Kasumi-1 (cell line): ENCODE measurements around the gene TACC2.
"Not testable (repeated sequence)": the region's sequence is repeated elsewhere in the genome, so short reads cannot be mapped to it uniquely, and the experiment has no call there.

Source experiments
- DNase-seq, 2 experiments: peaks; one replicate each; lab custom pipeline; 2025; lab: John Stamatoyannopoulos, UW

TACC2 gene, protein sequence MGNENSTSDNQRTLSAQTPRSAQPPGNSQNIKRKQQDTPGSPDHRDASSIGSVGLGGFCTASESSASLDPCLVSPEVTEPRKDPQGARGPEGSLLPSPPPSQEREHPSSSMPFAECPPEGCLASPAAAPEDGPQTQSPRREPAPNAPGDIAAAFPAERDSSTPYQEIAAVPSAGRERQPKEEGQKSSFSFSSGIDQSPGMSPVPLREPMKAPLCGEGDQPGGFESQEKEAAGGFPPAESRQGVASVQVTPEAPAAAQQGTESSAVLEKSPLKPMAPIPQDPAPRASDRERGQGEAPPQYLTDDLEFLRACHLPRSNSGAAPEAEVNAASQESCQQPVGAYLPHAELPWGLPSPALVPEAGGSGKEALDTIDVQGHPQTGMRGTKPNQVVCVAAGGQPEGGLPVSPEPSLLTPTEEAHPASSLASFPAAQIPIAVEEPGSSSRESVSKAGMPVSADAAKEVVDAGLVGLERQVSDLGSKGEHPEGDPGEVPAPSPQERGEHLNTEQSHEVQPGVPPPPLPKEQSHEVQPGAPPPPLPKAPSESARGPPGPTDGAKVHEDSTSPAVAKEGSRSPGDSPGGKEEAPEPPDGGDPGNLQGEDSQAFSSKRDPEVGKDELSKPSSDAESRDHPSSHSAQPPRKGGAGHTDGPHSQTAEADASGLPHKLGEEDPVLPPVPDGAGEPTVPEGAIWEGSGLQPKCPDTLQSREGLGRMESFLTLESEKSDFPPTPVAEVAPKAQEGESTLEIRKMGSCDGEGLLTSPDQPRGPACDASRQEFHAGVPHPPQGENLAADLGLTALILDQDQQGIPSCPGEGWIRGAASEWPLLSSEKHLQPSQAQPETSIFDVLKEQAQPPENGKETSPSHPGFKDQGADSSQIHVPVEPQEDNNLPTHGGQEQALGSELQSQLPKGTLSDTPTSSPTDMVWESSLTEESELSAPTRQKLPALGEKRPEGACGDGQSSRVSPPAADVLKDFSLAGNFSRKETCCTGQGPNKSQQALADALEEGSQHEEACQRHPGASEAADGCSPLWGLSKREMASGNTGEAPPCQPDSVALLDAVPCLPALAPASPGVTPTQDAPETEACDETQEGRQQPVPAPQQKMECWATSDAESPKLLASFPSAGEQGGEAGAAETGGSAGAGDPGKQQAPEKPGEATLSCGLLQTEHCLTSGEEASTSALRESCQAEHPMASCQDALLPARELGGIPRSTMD (N-terminal part only)

GRCh38 chr10:121988361-121989324 lies at the start of gene TACC2:
TACC2 (plus strand) TSS chr10:121989163; CDS start chr10:122021982, 32,819 bp downstream.
- DNase-seq = no peak

DNA sequence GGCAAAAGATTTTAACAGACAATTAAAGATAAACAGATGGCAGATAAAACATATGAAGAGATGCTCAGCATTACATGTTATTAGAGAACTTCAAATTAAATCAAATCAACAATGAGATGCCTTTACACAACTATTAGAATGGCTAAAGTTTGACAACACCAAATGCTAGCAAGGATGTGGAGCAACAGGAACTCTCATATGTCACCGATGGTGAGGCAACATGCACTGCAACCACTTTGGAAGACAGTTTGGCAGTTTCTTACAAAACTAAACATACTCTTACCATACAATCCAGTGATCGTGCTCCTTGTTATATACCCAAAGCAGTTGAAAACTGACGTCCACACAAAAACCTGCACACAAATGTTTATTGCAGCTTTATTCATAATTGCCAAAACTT lies 47.4 kb upstream of the TACC2 start:
- no peak for DNase-seq

DNA sequence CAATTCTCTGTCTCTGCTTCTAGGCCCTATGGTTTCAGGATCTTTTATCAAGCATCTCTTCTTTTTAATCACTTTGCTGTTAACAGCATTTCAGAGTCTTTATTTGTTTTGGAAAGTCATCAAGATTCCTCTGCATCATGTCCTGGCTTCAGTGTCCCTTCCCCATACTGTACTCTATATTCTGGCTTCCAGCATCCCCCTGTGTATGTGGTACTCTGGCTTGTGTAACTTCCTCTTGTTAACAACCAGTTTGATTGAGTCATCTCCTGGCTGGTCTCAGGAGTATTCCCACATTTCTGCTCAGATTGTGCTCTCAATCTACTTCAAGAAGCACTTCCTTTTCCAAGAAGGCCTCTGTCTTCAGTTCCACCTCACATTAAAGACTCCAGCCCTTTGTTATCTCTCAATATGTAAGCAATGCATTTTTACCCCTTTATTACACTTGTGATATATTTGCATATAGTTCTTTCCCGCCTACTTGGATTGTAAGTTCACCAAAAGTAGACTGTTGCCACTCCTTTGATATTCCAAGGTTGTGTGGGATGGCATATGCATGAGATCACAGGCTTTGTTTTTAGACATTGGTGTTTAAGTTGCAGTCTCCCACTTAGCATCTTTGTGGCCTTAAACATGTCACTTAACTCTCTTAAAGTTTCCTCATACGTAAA lies 46.1 kb upstream of the TACC2 start:
- DNase-seq = peak; percentile 90 to 96

DNA sequence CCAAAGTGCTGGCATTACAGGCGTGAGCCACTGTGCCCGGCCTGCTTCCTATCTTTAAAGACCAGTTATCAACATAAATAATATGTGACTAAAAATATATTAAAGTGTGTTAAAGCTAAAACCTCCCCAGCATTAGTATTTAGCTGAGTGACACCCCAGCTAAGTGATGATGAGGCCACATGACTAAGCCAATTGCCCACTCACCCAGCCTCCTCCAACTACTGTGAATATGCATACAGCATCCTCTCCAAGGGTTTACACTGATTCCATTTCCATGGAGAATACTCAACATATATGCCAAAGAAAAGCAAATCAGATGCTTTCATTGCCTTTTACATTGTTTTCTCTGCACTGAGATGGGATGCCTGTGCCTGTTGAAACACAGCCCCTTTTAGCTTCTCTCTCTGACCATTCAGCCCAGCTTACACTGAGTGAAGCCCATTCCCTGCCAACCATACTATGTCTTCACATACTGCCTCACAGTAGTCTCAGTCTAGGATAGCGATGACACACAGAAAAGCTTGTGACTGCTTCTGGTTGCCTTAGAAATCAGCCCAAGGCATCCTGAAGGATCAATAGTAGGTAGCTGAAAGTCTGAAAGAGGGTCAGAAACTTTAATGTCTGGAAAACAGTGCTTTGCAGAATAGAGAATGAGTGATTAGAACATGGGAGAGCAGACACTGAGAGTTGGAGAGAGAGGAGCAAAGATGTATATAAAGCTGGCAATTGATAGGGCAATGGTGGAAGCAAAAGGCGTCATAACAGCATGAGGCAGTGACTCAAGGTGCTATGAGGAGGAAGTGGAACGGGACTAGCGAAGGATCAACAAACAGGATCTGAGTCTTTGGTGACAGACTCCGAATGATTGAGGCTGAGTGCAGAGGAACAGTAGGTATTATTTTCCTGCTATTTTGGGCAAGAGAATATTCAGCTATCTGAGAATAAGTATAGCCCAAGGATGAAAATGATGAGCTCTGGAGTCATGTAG lies 41.3 kb upstream of the TACC2 start:
- DNase-seq = no peak

DNA sequence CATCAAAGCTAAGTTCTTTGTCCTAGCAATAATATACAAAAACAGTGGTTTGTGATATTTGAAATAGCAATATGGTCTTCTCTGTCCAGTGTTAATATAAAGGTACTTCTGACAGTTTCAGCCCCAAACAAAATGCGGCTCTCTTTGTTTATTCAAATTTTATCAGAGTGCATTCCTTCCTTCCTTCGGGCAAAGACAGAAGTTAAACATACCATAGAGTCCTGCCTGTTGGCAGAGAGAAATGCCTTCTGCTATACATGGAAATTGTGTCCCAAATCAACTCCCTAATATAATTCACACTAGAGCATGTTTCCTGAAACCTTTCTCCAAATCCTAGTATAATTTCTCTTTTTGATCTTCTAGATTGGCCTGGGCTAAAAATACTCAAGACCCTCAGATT lies 39.9 kb upstream of the TACC2 start:
- DNase-seq = no peak

DNA sequence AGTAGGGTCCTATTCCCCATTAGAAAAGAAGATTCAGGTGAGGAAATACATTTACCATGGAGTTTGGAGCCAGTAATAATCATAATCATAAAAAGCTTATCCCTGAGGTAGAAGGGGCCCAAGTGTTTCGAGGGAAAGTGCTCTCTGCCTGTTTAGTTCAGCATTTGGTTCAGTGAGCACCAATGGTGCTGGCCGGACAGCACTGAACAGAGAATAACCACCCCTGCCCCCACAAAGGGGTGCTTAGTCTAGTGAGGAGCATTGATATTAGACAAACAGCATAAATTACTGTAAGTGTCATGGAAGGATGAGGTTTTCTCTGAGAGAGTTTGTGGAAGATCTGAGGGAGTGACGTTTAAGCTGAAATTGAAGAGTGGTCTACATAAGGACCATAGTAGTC lies 39.5 kb upstream of the TACC2 start:
- DNase-seq = no peak

- DNase-seq = no peak
These were observed 36.7 kb upstream of the TACC2 start for GRCh38 chr10:121952226-121952625.

GRCh38 chr10:121956111-121957061 lies 32.6 kb upstream of the TACC2 start:
- DNase-seq = no peak

- no peak for DNase-seq
These were observed 29.3 kb upstream of the TACC2 start for GRCh38 chr10:121959671-121960070.

DNA sequence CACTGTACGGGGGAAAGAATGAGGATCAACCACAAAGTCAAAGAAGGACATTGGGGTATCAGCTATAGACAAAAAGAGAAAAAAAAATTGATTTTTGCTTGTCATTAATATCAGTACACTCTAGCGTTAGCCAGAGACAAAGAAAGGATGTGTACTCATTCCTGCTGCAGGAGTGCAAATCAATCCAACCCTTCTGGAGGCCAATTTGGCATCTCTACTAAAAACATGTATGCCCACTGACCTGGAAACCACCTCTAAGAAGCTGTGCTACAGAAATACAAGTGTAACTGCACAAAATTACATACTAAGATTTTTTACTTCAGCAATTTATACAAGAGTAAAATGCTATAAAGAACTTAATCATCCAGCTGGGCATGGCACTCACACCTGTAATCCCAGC lies 27.5 kb upstream of the TACC2 start:
- no peak for DNase-seq

GRCh38 chr10:121965996-121966395 lies 23.0 kb upstream of the TACC2 start:
- DNase-seq = no peak

GRCh38 chr10:121969086-121969485 lies 19.9 kb upstream of the TACC2 start:
- not testable (repeated sequence) for DNase-seq

GRCh38 chr10:121974019-121974534 lies 14.9 kb upstream of the TACC2 start:
- DNase-seq = no peak

DNA sequence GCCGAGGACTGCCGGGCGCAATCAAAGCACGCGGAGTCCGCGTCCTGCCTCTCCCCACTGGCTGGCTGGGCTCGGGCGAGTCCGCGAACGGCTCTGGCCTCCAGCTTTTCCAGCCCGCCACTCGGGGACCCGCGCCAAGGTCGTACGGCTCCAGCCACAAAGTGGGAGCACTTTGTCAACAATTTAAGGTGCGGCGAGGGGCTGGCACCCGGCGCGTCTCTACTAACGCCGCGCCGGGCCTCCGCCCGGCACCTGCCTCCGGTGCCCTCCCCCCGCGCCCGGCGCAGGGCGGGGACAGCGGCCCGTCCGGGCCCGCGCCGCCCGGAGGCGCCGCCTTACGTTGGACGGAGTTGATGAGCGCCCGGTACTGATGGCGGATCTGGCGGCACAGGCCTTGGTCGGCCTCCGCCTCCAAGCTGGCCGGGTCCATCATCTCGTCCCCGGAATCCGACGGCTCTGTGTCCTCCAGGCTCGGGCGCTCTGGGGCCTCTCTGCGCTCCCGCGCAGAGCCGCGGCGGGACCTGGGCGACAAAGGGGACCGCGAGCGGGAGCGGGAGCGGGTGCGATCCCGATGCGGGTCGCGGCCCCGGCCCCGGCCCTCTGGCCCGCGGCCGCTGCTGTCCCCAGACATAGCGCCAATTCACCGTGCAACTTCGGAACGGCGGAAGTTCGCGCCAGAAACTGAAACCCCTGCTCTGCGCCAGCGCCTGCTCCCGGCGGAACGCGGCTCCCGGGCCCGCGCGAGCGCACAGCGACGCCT lies 14.2 kb upstream of the TACC2 start, which contains the start of gene NSMCE4A:
NSMCE4A (minus strand) TSS at position 683 of the 760 bp plus-strand sequence; CDS start at position 631, 52 bp downstream.
- DNase-seq = peak; percentile 69 to 76

DNA sequence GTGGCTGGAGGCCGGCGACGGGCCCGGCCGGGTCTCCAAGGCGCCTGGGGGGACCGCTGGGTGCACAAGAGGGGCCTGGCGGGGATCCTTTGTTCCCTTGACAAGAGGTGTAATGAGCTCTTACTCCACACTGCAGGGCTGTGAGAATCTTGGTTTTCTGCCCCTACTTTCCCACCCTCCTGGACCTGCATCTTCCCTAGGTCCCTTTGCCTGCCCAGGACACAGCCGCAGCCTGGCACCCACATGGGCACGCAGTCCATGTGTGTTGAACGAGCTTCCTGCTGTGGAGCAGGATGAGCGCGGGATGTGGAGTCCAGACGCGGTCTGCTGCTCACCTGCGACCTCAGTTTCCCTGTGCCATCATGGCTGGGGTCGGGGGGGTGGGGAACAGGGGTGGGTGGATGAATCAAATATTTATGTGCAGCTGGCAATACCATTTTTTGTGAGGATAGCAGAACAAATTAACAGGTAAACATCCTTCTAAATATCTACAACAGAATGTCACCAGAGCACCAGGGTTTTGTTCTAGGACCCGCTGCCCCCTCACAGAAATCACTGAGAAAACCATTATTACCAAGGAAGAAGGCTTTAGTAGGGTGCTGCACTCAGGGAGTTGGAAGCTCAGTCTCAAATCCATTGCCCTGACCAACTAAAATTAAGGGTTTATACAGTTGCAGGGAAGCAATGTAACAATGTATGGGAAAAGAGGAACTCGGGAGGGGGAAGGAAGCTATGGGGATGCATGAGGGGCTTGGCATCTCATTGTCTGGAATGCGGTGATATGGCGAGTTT lies 13.5 kb upstream of the TACC2 start:
- DNase-seq = peak; percentile 28 to 37

- no peak for DNase-seq
These were observed 12.4 kb upstream of the TACC2 start for GRCh38 chr10:121976607-121977006.
